ENCODE results near the gene STAG2. TPM values are rescaled to one million over a fixed set of nuclear protein-coding genes. Genes with fewer than 3 reads are reported as not detected.
"Not testable (repeated sequence)": the region's sequence is repeated elsewhere in the genome, so short reads cannot be mapped to it uniquely, and the experiment has no call there.

STAG2 gene
- polyA plus RNA-seq, 3 donors, result 20.6 to 56.2 (median 40.9) TPM

- H3K27me3 Mint-ChIP-seq (ENCODE audit: low read depth in 3 of 3), result no peaks in the 10 kb centered on the region
- no peak for DNase-seq
- Histone ChIP-seq H3K27me3 (ENCODE audit: control insufficient read depth in 2 of 2, insufficient read depth in 2 of 2, low read length in 2 of 2) (no peaks in the 10 kb centered on the region), H2AFZ (ENCODE audit: insufficient read depth, low read depth, low read length, poor library complexity, severe bottlenecking) (no peak overlapping the region), H3K4me3 (replicated peaks in 1 of 3; ENCODE audit: low read depth in 2 of 3, low read length in 3 of 3) (no peak overlapping the region), H3K9ac (ENCODE audit: insufficient read depth, low read length, poor library complexity, severe bottlenecking) (no peak overlapping the region), H3K27ac (ENCODE audit: low read depth in 1 of 2, low read length in 2 of 2) (no peak overlapping the region), H3K4me2 (replicated peaks; ENCODE audit: extremely low read depth, low read length, poor library complexity, severe bottlenecking) (no peak overlapping the region), H3K36me3 (replicated peaks in 1 of 2; ENCODE audit: control insufficient read depth in 1 of 2, insufficient read depth in 2 of 2, low read length in 2 of 2) (no peaks in the 10 kb centered on the region), H3K79me2 (ENCODE audit: insufficient read depth, low read length) (no peaks in the 10 kb centered on the region), H3K4me1 (ENCODE audit: control insufficient read depth in 1 of 2, insufficient read depth in 2 of 2, low read length in 2 of 2) (no peaks in the 10 kb centered on the region), H3K9me3 (replicated peaks in 1 of 2; ENCODE audit: control insufficient read depth in 1 of 2, insufficient read depth in 1 of 2, low read length in 2 of 2) (no peaks in the 10 kb centered on the region), H4K20me1 (ENCODE audit: insufficient read depth, low read length) (no peaks in the 10 kb centered on the region)
- no CpG with 5 or more reads among the region's 3 CpGs for WGBS (ENCODE audit: insufficient coverage)
- TF ChIP-seq CTCF (IDR thresholded peaks at IDR 0.05), result no peak
- H3K4me3 Mint-ChIP-seq, result no peak overlapping the region
- intact Hi-C loops (cut with micrococcal nuclease), result no loop called here
- H3K4me1 Mint-ChIP-seq, result no peaks in the 10 kb centered on the region
- H3K27ac Mint-ChIP-seq, result peak overlapping the region in 1 of 7 donors; percentile 25
- peaks cover 0 to 25% (median 5%) of the 10 kb centered on the region in 7 donors for H3K9me3 Mint-ChIP-seq
- no peaks in the 10 kb centered on the region for H3K36me3 Mint-ChIP-seq
These were observed 164.0 kb downstream of the STAG2 start for GRCh38 chrX:124125471-124125870.

GRCh38 chrX:124127496-124127895 lies 166.0 kb downstream of the STAG2 start:
- no peaks in the 10 kb centered on the region for H3K4me1 ChIP-seq (ENCODE audit: control insufficient read depth in 1 of 2, insufficient read depth in 2 of 2, low read length in 2 of 2)
- H3K9me3 ChIP-seq (replicated peaks in 1 of 2; ENCODE audit: control insufficient read depth in 1 of 2, insufficient read depth in 1 of 2, low read length in 2 of 2), result no peaks in the 10 kb centered on the region
- H2AFZ ChIP-seq (ENCODE audit: insufficient read depth, low read depth, low read length, poor library complexity, severe bottlenecking), result no peak overlapping the region
- H3K9ac ChIP-seq (ENCODE audit: insufficient read depth, low read length, poor library complexity, severe bottlenecking), result no peak overlapping the region
- H4K20me1 ChIP-seq (ENCODE audit: insufficient read depth, low read length), result no peaks in the 10 kb centered on the region
- H3K4me2 ChIP-seq (replicated peaks; ENCODE audit: extremely low read depth, low read length, poor library complexity, severe bottlenecking), result no peak overlapping the region
- H3K27me3 ChIP-seq (ENCODE audit: control insufficient read depth in 2 of 2, insufficient read depth in 2 of 2, low read length in 2 of 2), result no peaks in the 10 kb centered on the region
- no peak for DNase-seq
- H3K27ac Mint-ChIP-seq, result no peak overlapping the region
- no peak overlapping the region for H3K27ac ChIP-seq (ENCODE audit: low read depth in 1 of 2, low read length in 2 of 2)
- H3K36me3 Mint-ChIP-seq, result no peaks in the 10 kb centered on the region
- no peaks in the 10 kb centered on the region for H3K79me2 ChIP-seq (ENCODE audit: insufficient read depth, low read length)
- peaks cover 0 to 23% (median 5%) of the 10 kb centered on the region in 7 donors for H3K9me3 Mint-ChIP-seq
- H3K4me3 Mint-ChIP-seq, result no peak overlapping the region
- no peaks in the 10 kb centered on the region for H3K36me3 ChIP-seq (replicated peaks in 1 of 2; ENCODE audit: control insufficient read depth in 1 of 2, insufficient read depth in 2 of 2, low read length in 2 of 2)
- WGBS (ENCODE audit: insufficient coverage), result 98% methylated on average over 5 of the region's 7 CpGs
- H3K4me3 ChIP-seq (replicated peaks in 1 of 3; ENCODE audit: low read depth in 2 of 3, low read length in 3 of 3), result no peak overlapping the region
- intact Hi-C loops (cut with micrococcal nuclease), result no loop called here
- no peaks in the 10 kb centered on the region for H3K4me1 Mint-ChIP-seq
- TF ChIP-seq CTCF (IDR thresholded peaks at IDR 0.05), result no peak
- H3K27me3 Mint-ChIP-seq (ENCODE audit: low read depth in 3 of 3), result no peaks in the 10 kb centered on the region

DNA sequence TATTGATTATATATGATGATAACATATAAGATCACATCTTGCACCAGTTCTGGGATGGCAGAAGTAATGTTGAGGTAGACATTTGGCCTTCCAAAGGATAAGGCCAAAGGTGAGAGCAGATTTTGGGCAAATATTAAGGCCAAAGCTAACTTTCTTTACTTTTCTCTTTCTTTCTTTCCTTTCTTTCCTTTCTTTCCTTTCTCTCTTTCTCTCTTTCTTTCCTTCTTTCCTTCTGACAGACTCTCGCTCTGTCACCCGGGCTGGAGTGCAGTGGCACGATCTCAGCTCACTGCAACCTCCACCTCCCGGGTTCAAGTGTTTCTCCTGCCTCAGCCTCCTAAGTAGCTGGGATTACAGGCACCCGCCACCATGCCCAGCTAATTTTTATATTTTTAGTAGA lies 170.9 kb downstream of the STAG2 start:
- H4K20me1 ChIP-seq (ENCODE audit: insufficient read depth, low read length); H3K4me1 Mint-ChIP-seq; H3K27ac Mint-ChIP-seq; H3K27me3 ChIP-seq (ENCODE audit: control insufficient read depth in 2 of 2, insufficient read depth in 2 of 2, low read length in 2 of 2); H3K9me3 ChIP-seq (replicated peaks in 1 of 2; ENCODE audit: control insufficient read depth in 1 of 2, insufficient read depth in 1 of 2, low read length in 2 of 2); DNase-seq; H3K4me2 ChIP-seq (replicated peaks; ENCODE audit: extremely low read depth, low read length, poor library complexity, severe bottlenecking); H3K9ac ChIP-seq (ENCODE audit: insufficient read depth, low read length, poor library complexity, severe bottlenecking); H3K4me3 Mint-ChIP-seq; H3K4me3 ChIP-seq (replicated peaks in 1 of 3; ENCODE audit: low read depth in 2 of 3, low read length in 3 of 3); H3K36me3 ChIP-seq (replicated peaks in 1 of 2; ENCODE audit: control insufficient read depth in 1 of 2, insufficient read depth in 2 of 2, low read length in 2 of 2); H3K27me3 Mint-ChIP-seq (ENCODE audit: low read depth in 3 of 3); intact Hi-C loops (cut with micrococcal nuclease); H3K27ac ChIP-seq (ENCODE audit: low read depth in 1 of 2, low read length in 2 of 2); H2AFZ ChIP-seq (ENCODE audit: insufficient read depth, low read depth, low read length, poor library complexity, severe bottlenecking); H3K4me1 ChIP-seq (ENCODE audit: control insufficient read depth in 1 of 2, insufficient read depth in 2 of 2, low read length in 2 of 2); H3K36me3 Mint-ChIP-seq; H3K79me2 ChIP-seq (ENCODE audit: insufficient read depth, low read length): not testable (repeated sequence)
- whole genome bisulfite sequencing (ENCODE audit: insufficient coverage), result no CpG with 5 or more reads among the region's 5 CpGs
- peaks cover 0 to 13% (median 4%) of the 10 kb centered on the region in 7 donors for H3K9me3 Mint-ChIP-seq
